PFSK-1 (cell line): ENCODE data around the gene RPUSD3.

Experiments
- FOXP2 ChIP-seq: optimal IDR thresholded peaks from 2 replicates; pipeline ENCODE3; 2011; ENCODE audit warnings: borderline replicate concordance, control low read depth, inconsistent platforms; ENCODE audit not compliant: insufficient read depth; ENCODE audit errors: extremely low read length, extremely low read depth
- POLR2AphosphoS5 ChIP-seq: IDR thresholded peaks from 2 replicates; pipeline ENCODE4 v1.6.1; 2012; ENCODE audit warnings: low read depth, mild to moderate bottlenecking, control low read depth, low read length, moderate library complexity
- SIN3A ChIP-seq: IDR thresholded peaks from 2 replicates; pipeline ENCODE4 v1.6.1; 2012; ENCODE audit warnings: mild to moderate bottlenecking, low read length, moderate library complexity, borderline replicate concordance; ENCODE audit not compliant: insufficient read depth
- TAF1 ChIP-seq: IDR thresholded peaks from 2 replicates; pipeline ENCODE4 v1.6.1; 2012; ENCODE audit warnings: low read length, control low read depth, borderline replicate concordance; ENCODE audit not compliant: insufficient read depth
- TF ChIP-seq, protein P1 (sequence below), 2 experiments: IDR thresholded peaks; 2 replicates each; pipeline versions ENCODE4 v1.6.1 to v1.8.0; 2011 to 2012; ENCODE audit warnings: low read depth in 2 of 2, low read length in 2 of 2, control low read depth in 1 of 2, inconsistent platforms in 1 of 2, mild to moderate bottlenecking in 1 of 2, moderate library complexity in 1 of 2; ENCODE audit not compliant: insufficient read depth in 1 of 2

Gene RPUSD3

DNA sequence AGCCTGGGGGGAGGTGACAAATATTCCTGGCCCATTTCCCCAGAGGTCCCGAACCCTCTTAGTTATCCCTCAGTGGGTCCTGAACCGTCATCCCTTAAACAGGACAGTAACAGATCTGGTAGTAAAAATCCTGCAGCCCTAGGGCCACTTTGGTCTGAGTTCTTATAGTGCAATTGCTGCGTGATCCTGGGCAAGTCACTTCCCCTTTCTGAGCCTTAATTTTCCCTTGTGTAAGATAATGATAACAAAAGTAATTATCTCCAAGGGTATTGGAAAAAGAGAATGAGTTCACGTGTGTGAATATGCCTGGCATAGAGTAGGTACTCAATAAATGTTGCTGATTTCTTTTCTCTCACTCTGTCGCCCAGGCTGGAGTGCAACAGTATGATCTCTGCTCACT lies 43.7 kb upstream of the RPUSD3 start:
- TF ChIP-seq FOXP2 = no peak
- TF ChIP-seq TAF1 = no peak
- TF ChIP-seq, protein P1, sequence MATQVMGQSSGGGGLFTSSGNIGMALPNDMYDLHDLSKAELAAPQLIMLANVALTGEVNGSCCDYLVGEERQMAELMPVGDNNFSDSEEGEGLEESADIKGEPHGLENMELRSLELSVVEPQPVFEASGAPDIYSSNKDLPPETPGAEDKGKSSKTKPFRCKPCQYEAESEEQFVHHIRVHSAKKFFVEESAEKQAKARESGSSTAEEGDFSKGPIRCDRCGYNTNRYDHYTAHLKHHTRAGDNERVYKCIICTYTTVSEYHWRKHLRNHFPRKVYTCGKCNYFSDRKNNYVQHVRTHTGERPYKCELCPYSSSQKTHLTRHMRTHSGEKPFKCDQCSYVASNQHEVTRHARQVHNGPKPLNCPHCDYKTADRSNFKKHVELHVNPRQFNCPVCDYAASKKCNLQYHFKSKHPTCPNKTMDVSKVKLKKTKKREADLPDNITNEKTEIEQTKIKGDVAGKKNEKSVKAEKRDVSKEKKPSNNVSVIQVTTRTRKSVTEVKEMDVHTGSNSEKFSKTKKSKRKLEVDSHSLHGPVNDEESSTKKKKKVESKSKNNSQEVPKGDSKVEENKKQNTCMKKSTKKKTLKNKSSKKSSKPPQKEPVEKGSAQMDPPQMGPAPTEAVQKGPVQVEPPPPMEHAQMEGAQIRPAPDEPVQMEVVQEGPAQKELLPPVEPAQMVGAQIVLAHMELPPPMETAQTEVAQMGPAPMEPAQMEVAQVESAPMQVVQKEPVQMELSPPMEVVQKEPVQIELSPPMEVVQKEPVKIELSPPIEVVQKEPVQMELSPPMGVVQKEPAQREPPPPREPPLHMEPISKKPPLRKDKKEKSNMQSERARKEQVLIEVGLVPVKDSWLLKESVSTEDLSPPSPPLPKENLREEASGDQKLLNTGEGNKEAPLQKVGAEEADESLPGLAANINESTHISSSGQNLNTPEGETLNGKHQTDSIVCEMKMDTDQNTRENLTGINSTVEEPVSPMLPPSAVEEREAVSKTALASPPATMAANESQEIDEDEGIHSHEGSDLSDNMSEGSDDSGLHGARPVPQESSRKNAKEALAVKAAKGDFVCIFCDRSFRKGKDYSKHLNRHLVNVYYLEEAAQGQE (IDR thresholded peaks at IDR 0.05; ENCODE audit: insufficient read depth in 1 of 2, low read depth in 2 of 2, low read length in 2 of 2) = no peak
- no peak for TF ChIP-seq SIN3A
- TF ChIP-seq POLR2AphosphoS5 = no peak

DNA sequence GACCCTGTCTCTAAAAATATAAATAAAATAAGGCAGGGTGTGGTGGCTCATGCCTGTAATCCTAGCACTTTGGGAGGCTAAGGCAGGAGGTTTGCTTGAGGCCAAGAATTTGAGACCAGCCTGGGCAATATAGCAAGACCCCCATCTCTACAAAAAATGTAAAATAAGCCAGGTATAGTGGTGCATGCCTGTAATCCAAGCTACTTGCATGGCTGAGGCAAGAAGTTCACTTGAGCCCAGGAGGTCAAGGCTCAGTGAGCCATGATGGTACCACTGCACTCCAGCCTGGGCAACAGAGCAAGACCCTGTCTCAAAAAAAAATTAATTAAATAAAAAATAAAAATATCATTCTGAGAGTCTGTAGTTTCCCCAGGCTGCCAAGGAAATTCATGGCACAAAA lies 42.5 kb upstream of the RPUSD3 start:
- TF ChIP-seq POLR2AphosphoS5 = no peak
- no peak for TF ChIP-seq FOXP2
- TF ChIP-seq, protein P1 (IDR thresholded peaks at IDR 0.05; ENCODE audit: insufficient read depth in 1 of 2, low read depth in 2 of 2, low read length in 2 of 2) = no peak
- no peak for TF ChIP-seq SIN3A

DNA sequence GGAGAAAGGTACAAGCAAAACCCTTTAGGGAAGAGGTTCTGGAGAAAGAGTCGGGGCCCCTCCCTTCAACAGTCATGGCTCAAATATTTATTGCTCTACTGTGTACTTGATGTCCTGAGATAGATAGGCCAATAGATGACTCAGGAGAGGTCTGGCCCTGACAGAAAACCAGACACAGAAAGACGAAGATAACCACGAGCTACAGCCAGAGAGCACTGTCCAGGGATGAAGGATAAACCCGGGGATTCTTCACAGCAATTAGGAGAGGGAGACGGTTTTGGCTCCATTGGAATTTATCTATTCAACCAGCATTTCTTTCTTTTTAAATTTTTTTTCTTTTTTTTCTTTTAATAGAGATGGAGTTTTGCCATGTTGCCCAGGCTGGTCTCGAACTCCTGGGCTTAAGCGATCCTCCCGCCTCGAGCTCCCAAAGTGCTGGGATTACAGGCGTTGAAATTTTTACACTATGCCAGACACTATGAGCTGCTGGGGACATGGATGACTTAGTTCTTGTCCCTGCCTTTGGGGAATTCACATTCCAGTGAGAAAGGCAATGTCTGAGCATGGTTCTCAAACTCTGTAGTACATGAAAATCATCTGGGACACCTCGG lies 40.9 kb upstream of the RPUSD3 start:
- TF ChIP-seq POLR2AphosphoS5 = no peak
- TF ChIP-seq SIN3A = no peak
- TF ChIP-seq TAF1 = no peak
- TF ChIP-seq, protein P1 (IDR thresholded peaks at IDR 0.05; ENCODE audit: insufficient read depth in 1 of 2, low read depth in 2 of 2, low read length in 2 of 2) = no peak
- no peak for TF ChIP-seq FOXP2

DNA sequence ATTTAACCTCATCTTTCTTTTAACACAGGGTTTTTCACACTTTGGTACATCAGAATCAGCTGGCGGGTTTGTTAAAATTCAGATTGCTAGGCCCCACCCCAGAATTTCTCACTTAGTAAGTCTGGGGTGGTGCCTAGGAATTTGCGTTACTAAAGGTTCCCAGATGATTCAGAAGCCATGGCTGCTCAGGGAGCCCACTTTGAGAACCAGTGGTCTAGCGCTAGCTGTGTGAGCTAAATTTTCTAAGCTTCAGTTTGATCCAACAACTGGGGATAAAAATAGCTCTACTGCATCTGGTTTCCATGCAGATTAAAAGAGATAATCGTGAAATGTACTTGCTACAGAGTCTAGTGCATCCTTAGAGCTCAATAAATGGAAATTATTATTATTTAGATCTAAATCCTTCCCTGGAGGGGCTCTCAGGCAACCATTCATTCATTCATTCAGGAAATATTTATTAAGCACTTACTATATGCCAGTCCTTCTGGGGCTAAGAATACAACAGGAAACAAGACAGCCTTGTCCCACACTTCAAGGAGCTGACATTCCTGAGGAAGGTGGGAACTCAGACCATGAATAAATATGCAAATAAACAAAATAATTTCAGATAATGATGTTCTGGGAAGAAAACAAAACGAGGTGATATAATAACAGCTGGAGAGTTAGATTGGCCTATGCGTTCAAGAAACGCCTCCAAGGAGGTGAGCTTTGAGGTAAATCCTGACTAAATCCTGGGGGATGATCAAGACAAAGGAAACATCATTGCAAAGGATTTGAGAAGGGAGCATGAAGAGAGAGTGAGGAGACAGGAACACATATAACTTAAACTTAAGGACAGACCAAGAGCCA lies 40.1 kb upstream of the RPUSD3 start:
- TF ChIP-seq SIN3A (no peak), FOXP2 (no peak), TAF1 (no peak), POLR2AphosphoS5 (no peak)
- TF ChIP-seq, protein P1 (IDR thresholded peaks at IDR 0.05; ENCODE audit: insufficient read depth in 1 of 2, low read depth in 2 of 2, low read length in 2 of 2) = no peak
